SKM-1 treated with dmso at 0.1 percent for 144 hours (cell line): ENCODE measurements around the gene CTNNA2.

Source experiments
- DNase-seq: peaks from one replicate; lab custom pipeline; 2025; ENCODE audit not compliant: unreplicated experiment; lab: John Stamatoyannopoulos, UW

The CTNNA2 gene

DNA sequence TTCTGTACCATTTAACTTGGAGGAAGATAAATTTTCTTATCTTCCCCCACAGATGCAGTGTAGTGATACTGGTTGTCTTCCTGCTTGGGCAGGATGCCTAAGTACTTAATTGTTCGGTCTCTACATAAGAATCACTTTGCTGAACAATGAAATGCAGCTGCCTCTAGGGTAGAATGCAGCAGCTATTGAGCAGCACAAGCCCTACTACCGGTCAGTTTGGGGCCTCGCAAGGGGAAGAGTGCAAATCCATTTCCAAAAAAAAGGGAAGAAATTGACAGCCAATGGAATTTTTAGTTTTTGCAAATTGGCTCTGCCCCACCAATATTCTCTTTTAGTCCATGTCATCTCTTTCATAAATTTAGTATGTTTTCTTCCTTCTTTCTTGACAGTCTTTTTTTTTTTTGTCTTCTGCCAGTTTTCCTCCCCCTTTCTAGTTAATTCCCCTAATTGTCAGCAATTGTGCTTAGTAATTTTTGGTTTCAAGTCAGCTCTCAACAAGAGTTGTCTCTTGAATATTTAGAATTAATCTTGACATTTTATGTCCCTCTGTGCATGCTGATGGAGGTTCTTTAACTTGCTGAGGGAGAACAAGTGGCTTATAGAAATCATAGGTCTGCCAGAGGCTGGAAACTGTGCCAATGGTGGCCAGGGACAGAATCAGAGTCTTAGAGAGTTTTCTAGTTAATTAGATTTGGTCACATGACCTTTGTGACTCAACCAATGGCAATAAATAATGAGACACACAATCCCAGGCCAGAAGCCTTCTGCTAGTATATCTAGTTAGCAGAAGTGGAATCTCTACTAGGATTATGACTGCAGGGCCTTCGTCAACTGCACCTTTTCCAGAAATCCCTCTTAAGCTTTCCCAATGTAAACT, 270.0 kb downstream of the CTNNA2 start:
- no peak for DNase-seq

GRCh38 chr2:79788952-79789651, 276.3 kb downstream of the CTNNA2 start:
- DNase-seq = no peak

DNA sequence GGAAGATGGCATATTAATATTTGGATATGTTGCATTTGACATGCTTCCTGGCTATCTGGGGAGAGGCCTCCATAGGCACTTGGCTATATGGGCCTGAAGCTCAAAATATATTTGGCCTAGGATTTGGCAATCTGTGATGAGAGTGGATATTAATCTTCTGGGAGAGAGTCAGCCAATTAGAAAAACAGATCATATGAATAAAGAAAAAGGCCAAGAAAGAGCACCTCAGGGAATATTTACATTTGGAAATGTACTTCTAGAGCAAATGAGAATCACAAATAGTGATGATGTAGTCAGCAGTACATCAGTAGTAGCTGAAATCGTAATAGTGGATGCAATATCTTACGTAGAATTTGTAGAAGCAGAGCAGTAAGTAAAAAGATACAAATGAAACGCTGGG, 277.0 kb downstream of the CTNNA2 start:
- DNase-seq = no peak

GRCh38 chr2:79792090-79792489, 279.2 kb downstream of the CTNNA2 start:
- no peak for DNase-seq

- DNase-seq = no peak
These were observed 280.2 kb downstream of the CTNNA2 start for GRCh38 chr2:79793006-79793405.

- no peak for DNase-seq
These were observed 283.8 kb downstream of the CTNNA2 start for GRCh38 chr2:79796641-79797040.

DNA sequence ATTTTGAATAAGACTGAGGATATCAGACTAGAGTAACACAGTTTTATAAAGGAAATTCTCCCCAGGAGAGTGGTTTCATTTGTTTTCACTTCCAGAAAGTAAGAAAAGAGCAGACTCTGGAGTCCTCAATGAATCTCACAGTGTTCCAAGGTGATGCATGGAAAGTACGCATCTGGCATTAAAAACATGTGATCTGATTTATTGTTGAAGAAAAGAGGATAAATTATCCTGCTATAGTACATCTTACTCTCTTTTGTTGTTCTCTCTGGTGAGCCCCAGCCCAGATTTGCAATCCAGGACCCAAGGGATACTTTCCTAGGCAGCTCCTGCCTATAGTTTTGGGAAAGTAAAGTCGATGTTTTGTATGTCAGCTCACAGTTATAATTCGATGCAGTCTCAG, 285.9 kb downstream of the CTNNA2 start:
- DNase-seq = no peak

GRCh38 chr2:79799729-79800128, 286.9 kb downstream of the CTNNA2 start:
- peak; percentile 24 for DNase-seq

DNA sequence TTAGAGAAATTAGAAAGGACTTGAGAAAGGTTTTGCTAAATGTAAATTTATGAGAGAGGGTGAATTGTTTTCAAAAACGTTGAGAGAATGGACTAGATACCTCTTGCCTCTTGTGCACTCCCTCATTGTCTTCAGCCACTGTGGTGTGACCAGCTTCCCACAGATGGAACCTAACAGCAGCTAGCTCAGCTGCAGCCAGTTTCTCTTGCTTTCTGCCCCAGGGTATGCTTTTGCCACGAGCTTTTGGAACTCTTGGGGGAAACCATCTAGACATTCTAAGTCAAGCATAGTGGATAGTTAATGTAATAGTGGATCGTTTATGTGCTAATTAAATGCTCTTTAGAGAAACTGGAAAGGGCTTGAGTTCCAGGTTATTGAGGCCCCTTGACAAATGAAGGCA, 288.2 kb downstream of the CTNNA2 start:
- DNase-seq = no peak

- DNase-seq = no peak
These were observed 304.4 kb downstream of the CTNNA2 start for GRCh38 chr2:79817288-79817687.

DNA sequence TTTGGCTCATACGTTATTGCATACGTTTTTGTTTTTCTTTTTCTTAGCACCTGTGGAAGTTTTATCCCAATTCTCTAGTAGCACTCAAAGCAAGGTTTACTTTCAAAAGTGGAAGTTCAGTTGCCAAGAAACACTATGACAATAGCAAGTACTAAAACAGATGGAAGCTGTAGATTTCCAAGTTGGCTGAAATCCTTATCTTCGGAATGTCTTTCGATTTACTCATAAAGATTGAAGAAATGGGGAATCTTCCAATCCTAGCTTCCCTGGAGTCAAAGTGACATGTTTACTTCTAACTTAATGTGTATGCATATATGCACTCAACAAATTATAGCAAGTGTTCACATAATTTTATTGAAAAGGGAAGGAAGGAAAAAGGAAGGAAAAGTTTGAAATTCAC, 307.4 kb downstream of the CTNNA2 start:
- no peak for DNase-seq

- no peak for DNase-seq
These were observed 309.3 kb downstream of the CTNNA2 start for GRCh38 chr2:79822136-79822535.

DNA sequence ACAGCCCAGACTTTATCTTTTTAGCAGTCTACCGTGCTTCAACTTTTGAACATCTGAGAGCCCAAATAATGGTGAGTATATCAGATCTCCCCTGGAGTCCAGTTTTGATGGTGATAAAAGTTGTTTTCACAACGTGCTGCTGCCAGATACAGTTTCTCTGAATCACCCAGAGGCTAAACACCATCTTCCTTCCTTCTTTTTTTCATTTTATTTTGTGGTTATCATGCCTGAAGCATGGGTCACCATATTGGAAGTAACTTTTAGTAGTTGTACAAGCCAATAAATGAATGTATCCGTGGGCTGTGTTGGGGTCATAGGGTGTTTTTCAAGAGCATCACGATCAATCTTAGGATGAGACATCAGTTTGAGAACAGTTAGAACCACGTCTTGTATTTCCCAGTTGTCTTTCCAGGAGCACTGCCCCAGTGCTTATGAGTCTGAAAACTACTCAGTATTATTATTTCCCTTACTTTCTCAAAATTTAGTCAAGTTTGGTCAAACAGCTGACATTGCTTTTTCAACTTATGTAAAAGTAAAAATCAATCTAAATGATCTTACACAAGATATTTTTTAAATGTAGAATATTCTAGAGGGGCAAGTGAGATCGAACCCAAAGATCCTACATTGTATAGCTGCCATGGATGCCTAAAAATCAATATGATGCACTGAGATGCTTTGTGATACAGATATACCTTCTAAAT, 311.4 kb downstream of the CTNNA2 start:
- DNase-seq = no peak

- DNase-seq = no peak
These were observed 315.0 kb downstream of the CTNNA2 start for GRCh38 chr2:79827881-79828280.

- DNase-seq = no peak
These were observed 317.6 kb downstream of the CTNNA2 start for GRCh38 chr2:79830501-79830900.

DNA sequence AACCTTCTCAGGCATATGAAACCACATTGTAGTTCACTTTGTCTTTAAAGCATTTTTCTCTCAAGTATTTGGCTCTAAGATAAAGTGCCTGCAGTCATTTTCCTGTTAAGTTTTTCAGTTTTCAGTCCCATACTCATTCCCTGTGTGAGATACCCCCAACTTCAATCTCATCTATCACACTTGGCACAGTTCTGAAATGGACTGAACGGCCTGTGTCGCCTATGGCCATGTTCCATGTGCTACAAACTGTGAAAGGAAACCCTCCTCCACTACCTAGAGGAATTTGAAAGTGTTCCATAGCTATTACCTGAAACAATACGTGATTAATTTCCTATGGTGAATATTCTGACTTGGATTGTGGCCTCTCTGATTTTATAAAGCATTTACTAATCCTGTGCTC, 319.1 kb downstream of the CTNNA2 start:
- no peak for DNase-seq

DNA sequence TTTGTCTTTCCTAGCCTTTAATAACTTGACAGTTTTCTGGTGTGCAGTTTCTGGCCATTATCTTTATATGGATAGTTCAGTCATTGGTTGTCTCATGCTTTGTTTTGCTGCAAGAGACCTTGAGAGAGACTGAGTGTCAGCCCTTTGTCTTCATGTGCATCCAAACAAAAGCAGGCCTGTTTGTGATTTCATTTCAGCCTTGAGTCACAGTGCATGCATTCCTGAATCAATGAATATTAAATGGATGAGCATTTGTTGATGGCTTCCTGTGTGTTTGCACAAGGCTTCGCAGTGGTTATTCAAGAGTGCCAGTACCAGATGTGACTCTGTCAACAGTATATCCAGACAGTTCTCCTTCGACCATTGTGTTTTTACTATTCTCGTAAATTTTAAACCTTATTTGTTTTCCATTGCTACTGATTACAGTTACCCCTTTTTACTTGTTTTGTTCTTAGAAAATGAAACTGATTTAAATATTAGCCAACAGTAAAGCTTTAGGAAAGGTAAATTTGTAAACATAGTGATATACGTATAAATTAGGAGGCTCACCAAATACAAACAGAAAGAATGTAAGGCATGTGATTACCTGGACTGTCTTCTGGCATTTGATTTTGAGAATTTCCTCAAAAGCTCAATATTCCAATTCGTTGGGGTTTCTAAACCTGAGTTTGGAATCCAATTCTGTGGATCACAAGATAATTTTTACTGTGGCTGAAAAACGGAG, 319.8 kb downstream of the CTNNA2 start:
- no peak for DNase-seq

DNA sequence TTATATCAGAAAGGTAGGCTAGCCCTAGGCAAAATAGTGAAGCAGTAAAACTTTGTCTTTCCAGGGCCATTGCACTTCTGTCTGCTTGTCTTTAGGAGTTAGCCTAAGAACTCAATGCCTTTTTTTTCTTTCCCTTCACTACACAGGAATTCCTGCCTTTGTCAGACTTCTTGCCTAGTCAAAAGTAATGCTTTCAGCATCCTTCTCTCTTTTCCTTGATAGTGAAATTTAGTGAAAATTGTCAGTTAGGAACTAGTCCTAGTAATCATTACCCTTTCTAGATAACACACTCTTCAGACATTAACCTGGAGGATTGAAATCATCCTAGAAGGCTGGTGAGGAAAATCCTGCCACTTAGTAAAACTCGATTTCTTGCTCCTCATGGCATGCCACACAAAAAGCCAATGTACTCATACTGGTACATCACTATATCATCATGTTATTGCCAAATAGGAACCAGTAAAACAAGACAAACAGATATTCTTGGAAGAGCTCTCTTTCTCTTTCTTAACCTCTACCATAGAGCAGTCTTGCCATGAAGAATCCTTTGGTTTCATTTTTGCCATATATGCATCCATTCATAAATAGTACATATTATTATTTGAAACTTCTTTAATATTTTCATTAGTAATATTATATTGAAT, 320.5 kb downstream of the CTNNA2 start:
- no peak for DNase-seq

- no peak for DNase-seq
These were observed 323.1 kb downstream of the CTNNA2 start for GRCh38 chr2:79835911-79836310.

GRCh38 chr2:79844011-79844410, 331.2 kb downstream of the CTNNA2 start:
- DNase-seq = no peak

DNA sequence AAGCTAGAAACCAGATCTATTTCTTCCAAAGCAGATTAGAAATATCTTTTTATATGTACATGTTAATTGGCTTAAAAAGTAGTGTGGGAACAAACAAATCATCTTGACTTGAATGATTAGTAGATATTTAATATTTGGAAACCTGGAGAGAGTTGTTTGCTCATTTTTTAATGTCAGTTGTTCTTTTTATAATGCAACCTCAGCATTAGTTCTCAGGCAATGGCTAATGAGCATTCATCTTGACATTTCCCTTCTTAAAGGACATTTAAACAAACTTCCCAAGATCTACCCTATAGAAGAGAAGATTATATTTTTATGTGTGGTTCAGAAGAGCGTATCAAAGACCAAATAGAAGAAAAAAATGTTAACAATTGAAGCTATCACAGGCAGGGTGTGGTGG, 334.0 kb downstream of the CTNNA2 start:
- DNase-seq = no peak
